Measurements from ENCODE around the gene AMBP.

AMBP gene

DNA sequence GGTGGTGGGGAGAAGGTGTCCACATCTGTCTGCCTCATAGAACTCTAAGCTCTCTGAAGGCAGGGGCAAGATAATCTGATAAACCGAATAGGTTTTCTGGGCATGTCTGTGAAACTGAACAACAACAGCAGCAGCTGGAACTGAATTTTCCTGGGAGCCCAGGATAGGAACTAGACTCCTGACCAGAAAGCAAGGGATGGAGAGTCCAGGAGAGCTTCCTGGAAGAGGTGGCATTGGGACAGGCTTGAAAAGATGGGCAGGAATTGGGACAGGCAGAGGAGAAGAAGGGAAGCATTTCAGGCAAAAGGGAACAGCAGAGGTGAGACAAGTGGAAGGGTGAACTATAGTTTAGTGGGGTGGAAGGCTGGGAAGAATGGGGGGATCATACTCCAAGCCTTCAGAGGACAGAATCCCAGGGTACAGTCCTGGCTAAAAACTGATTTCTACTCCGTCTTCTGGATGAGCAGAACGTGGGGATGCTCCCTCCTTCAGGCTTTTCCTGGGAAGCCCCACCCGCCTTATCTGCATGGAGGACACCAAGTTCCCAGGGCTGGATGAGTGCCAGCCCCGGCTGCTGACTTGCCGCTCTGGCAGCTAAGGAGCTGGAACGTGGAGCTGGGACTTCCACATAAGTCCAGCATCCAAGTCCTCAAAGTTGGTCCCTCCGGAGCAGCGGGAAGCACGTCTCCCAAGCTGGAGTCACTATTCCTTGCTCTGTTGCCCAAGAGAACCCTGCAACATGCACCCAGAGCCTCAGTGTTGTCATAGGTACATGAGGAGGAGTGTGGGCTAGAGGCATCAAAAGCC lies 34.9 kb upstream of the AMBP start:
- DNase-seq = peak; percentile 62

DNA sequence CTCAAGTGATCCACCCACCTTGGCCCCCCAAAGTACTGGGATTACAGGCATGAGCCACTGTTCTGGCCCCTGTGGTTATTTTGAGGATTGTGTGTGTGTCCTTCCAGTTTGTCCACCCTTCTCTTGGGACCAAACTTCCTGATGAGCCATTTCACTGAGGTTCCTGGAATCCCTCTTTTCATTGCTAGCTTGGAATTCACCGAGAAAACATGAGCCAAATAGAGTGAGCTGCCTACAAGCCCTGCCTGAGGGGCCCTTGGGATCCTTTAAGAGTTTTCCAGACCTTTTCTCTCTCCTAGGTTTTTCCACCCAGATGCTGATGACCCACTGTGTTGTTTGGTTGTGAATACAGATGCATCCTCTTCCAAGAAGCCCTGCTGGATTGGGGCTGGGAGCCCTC lies 34.2 kb upstream of the AMBP start:
- peak; percentile 10 for DNase-seq

DNA sequence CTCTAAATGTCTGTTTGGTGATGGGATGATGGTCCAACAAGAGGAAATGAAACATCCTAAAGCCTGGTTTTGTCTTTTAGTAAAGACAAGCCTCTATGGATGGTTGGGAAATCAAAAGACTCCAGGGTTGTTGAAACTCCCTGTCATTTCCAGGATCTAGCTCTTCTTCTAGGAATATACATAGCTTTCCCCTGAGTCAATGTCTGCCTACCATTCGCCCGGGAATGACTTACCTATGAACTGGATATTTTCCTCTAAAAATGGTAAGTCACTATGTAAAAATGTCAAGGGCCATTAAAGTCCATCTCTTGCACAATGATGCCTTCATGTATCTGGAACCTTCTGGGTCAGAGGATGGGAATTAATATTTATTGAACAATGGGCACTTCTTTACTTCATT lies 32.1 kb upstream of the AMBP start:
- no peak for DNase-seq

DNA sequence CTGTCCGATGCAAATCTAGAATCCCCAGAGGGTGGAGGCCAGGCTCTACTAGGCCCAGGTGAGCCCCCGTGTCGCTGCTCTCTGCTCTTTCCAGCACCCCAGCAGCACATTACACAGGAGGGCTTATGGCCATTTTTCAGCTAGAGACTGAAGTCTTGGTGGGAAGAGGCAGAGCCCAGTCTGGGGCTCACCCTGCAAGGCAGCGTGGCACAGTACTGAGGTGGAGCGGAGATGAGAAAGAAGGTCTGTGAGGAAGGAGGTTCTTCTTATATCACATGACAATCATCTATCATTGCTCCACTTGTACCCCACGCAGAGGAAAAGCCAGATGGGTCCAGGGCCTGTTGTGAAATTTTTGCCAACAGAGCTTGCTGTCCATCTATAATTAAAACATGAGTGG lies 31.0 kb upstream of the AMBP start:
- DNase-seq = no peak

DNA sequence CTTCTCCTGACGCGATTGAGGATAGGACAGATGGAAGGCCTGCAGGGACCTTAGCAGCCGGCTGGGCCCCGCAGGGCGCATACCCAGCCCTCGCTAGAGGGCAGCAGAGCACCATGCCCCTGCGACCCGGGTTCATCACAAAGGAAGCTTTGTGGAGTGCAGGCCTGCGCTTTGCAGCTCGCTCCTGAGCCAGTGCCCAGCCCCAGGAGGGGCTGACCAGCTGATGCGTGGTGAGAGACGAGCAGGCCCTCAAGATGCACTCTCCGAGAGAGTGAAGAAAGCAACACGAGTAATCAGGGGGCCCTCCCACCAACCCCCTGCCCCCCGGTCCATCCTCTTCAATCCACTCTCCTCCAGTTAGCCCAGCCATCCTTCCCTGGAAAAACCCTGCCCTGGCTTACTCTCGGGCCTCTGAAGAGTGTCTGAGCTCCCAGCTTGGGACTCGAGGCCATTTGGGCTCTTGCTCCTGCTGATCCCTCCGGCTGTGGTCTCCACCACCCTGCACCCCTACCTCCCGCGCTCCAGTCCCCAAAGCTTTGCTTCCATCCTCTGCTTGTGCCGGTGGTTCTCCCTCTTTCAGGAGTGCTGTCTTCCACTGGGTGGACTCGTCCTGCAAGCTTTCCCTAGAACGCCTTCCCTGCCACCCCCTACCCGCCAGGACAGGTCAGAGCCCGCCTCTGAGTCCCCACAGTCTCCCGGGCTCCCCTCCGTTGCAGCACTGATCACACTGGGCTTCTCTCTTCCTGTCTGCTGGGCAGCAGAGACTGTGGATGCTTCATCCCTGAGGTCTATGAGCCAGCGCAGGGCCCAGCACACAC lies 30.1 kb upstream of the AMBP start:
- peak; percentile 87 for DNase-seq

DNA sequence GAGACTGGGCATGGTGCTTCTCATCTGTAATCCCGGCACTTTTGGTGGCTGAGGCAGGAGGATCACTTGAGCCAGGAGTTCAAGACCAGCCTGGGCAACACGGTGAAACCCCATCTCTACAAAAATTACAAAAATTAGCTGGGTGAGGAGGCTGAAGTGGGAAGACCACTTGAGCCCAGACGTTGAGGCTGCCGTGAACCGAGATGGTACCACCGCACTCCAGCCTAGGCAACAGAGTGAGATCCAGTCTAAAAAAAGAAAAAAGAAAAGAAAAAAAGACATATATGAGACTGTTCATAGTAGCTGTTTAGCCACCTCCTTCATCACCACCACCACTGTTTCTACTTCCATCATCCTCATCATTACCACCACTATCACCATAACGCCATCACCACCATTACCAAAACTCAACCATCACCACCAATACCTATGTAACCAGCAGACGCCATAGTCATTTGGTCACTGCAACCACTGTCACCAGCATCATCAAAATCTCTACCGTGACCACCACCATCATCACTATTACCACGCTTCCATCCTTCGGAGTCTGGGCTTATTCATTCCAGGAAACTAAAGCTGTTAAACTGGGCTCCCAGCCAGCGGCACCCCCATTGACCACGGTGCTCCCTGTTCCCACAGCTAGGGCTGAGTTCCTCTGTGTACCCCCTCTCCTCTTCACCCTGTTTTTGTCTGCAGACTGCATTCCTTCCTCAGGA lies 29.3 kb upstream of the AMBP start:
- DNase-seq = no peak

DNA sequence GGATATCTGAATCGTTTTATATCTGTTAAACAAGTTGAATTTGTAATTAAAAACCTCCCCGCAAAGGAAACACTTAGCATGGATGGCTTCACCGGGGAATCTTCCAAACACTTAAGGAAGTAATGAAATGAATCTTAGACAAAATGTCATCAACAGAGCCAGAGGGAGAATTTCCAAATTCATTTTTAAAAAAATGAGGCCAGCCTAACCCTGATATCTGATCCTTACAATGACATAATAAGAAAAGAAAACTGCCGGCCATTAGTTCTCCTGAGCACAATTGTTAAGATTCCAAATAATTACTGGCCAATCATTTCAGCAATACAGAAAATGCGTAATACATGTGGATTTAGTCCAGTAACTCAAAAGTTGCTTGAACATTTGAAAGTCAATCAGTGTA lies 27.1 kb upstream of the AMBP start:
- DNase-seq = no peak

DNA sequence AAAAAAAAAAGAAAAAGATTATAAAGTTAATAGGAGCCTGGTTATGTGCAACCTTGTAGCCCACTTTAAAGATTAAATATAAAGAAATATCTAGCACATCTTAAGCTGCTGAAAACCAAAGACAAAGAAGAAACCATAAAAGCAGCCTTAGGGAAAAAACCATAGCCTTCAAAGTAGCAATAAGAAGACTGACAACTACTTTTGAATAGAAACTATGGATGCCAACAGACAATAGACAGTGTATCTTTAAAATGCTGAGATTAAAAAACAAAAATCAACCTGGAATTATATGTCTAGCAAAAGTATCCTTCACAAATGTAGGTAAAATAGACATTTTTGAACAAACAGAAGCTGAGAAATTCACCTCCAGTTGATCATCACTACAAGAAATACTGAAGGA lies 24.4 kb upstream of the AMBP start:
- no peak for DNase-seq

DNA sequence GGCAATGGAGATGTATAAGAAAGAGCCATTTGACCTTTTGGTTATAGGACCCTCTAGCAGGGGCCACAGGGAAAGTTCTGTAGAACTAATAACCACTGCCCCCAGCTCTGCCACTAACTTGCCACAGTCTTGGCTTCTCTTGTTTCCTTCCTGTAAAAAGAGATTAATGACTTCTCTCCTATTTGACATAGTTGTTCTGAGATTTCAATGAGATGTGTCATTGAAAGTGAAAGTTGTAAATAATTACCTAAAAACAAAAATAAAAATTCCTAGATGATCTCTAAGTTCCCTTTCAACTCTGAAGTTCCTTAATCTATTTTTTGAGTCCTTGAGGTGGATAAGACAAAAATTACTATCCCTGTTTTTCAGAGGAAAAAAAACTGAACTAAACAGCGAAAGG lies 22.4 kb upstream of the AMBP start:
- no peak for DNase-seq

DNA sequence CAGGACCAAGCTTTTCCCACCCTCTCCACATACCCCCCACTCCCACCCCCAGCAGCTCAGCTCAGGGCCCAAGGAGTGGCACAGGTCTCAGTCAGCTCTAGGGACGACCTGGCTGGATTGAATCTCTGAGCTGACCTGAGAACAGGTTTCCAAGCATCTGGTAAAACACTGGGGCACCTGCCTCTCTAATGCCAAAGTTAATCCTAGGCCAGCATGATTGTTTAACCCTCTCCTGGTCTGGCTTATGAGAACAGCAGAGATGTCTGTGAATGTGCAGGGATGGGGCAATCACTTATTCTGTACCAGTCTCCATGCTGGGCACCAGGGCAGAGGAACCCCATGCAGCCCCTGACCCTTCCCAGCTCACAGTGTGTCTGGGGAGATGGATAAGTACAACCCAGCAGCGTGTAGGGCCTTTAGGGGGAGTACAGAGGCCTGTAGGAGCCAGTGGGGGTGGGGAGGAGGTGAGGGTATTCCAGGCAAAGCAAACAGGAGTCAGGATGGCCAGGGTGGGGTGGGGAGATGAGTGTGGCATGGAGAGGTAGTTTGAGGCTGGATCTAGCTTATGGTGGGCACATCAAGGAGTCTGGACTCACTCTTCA lies 21.7 kb upstream of the AMBP start:
- DNase-seq = no peak

DNA sequence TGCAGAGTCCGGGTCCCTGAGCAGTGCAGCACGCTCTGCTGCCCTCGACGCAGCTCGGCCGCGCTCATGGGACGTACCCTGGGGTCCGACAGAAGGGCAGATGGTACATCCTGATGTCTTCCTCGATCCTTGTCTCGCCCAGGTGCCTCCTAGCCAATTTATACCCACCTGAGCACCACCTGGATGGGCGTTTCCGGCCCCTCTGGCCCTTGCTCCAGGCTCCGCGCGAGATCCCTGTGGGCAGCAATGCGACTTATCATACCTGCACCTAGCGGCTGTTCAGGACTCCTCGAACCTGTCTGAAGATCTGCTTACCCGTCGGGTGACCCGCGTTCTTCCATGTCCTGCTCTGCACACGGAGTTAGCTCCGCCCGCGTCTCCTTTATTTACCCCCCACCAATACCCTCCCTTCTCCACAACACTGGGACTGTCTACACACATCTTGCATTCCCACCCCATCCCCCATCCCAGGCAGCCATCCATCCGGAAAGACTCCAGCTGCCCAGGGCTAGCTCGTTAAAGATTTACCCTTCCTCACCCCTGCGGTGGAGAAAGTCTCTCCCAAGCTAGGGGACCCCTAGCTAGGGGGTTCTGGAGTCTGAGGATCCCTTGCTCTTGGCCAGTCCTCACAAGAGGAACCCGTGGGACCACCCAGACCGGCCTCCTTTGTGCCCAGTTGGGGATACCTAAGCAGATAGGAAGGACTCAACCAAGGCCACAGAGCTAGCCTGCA lies 21.0 kb upstream of the AMBP start, which contains the start of gene KIF12:
KIF12 (minus strand) TSS at position 357 of the 733 bp plus-strand sequence; CDS start at position 341, 16 bp downstream.
- peak; percentile 44 for DNase-seq

DNA sequence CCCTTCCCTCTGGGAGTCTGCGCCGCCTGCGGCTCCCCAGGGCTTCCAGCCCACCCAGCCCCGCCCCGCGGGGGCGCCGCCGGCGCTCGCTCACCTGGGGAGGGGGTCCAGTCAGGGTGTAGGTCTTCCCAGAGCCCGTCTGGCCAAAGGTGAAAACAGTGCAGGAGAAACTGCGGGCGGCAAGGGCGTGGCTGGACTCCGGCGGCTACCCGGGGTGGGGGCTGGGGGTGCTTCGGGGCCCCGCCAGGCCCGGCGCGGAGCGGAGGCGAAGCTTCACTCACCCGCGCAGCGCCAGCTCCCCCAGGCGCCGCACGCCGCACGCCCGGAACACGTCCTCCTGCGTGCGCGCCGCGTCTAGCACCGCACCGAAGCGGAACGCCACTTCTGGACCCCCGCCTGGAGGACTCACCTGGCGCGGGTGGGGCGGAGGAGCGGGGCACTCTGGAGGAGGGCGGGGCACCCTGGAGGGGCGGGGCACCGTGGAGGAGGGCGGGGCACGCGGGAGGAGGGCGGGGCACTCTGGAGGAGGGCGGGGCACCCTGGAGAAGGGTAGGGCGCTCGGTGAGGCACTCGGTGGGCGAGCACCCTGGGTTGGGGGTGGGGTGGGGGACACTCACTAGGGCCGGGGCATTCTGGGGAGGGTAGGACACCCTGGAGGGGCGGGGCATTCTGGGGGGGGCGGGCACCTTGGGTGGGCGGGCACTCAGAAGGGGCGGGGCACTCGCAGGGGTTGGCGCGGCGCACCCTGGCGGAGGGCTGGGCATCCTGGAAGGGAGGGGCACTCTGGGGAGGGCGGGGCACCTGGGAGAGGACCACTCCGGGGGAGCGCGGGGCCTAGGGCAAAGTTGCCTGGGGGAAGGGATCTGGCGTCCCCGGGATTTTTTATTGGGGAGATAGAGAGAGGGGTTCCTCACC lies 20.2 kb upstream of the AMBP start:
- peak; percentile 53 for DNase-seq

DNA sequence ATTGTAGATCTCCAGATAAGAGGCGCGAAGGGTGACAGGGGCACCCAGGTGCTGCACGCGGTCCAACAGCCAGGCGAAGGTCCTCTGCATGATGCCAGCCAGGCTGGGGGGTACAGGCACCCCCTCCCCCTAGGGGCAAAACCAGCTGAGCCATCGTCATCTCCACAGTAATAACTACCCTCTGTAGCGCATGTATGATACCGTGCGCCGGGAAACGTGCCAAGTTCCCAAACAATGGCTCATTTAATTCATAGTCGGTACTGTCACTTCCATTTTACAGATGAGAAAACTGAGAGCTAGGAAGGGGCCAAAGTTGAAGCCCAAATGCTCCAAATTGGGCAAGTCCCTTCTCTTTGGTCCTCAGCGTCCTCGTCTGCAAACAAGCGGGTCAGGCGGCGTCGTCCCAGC lies 19.5 kb upstream of the AMBP start:
- peak; percentile 49 for DNase-seq

DNA sequence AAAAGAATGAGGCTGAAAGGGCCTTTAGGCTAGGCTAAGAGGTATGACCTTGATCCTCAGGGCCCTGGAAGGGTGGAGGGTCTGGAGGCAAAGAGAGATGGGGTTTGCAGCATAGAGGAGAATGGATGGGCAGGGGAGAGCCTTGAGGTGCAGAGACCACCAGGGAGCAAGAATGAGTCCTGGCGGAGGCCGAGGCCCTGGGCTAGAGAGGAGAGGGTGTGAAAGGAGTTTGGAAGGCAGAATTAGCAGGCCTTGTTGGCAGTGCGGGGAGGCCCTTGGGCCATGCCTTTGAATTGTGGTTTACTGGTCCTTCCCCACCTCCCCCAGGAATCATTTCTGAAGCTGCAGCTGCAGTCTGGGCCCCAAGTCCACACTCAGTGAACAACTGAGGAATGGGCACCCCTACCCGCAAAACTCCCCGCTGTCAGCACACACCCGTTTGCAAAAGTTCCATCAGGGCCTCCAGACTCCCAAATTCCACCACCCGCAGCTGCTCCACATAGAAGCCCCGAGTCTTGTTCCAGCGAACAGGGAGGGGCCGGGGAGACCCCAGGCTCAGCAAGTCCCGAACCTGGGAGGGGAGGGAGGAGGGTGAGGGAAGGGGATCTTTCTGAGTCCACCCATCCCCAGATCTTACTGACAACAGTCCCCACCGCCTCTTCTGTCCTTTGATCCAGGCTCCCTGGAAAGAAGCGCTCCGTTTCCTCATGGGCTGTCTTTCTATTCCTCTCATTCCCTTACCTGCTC lies 18.9 kb upstream of the AMBP start:
- DNase-seq = peak; percentile 16

DNA sequence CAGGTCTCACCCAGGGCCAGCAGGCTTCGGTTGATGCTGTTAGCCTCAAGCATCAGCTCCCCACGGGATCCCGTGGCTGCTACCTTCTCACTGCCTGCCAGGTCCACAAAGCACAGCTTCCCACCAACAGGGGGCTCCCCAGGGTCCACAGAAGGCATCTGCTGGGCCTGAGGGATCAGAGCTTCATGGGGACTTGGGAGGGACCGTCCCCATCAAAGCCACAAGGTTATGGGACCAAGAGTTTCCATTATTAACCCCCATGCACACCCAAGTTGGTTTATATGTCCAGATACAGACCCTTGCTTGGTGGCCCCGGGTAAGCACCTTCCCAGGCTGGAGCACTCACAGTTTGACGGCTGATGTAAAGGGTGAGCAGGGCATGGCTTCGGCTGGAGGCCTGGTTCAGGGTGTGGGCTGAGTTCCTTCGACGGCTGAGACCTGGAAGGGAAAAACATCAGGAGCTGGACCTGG lies 18.0 kb upstream of the AMBP start:
- peak; percentile 13 for DNase-seq

DNA sequence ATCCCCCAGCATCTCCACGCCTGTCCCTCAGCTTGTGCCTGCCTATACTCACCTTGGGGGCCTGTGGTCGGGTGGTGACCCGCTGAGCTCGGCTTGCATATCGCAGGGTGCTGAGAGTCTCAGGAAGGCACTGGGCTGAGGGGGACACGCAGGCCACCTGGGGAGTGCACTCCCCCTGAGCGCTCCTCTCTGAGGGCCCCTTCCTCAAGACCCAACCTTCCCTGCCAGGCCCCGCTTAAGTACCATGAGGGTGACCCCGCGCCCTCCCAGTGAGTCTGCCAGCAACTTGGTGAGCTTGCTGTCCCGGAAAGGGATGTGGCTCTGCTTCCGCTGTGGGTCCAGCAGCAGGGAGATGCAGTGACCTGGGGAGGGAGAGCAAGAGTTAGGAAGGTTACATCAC lies 16.9 kb upstream of the AMBP start:
- peak; percentile 16 for DNase-seq

DNA sequence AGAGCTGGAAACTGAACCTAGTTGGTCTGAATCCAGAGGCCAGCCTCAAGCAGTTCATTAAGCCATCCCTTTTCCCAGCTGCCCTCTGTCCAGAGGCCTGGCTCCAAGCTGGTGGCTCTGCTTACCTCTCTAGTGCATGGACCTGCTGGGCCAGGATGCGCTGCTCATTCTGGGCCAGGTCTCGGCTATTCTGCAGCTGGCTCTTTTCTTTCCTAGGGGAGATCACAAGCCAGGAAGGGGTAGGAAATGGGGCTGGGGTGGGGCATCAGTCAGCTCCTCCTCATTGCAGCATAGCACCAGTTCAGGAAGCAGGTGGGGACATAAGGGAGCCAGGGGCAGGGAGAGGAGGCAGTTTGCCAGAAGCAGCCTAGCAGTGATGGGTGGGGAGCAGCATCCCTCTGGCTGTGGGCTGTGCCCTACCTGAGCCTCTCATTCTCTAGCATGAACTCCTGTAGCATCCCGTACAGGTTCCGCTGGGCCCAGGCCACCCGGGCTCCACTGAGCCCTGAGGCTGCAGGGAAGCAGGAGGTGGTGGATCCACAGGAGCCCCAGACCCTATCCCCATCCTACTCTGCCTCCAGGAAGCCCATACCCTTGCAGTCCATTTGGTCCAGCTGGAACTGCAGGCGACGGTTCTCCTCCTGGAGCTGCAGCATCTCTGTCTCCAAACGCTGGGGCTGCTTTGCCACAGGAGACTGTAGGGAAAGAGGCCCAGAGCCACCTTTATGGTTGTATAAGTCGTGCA lies 15.8 kb upstream of the AMBP start:
- peak; percentile 13 for DNase-seq

DNA sequence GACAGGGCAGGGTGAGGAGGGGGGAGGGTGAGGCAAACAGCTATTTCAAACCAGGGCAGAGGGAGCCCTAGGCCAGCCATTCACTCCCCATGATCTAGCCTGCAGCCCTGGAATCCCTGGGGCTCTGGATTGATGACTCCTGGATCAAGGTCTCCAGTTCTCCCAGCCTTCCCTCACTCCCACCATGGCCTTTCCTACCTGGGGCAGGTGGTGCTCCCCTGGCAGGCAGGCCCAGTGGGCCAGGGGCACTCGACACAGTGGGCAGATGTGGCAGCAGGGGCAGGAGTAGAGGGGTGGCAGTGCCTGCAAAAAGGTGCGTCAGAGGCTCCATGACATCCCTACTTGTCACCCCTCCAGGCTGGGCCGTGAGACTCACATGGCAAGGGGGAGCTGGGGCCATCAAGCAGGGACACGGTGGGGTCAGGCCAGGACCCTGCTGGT lies 15.0 kb upstream of the AMBP start:
- DNase-seq = peak; percentile 12

DNA sequence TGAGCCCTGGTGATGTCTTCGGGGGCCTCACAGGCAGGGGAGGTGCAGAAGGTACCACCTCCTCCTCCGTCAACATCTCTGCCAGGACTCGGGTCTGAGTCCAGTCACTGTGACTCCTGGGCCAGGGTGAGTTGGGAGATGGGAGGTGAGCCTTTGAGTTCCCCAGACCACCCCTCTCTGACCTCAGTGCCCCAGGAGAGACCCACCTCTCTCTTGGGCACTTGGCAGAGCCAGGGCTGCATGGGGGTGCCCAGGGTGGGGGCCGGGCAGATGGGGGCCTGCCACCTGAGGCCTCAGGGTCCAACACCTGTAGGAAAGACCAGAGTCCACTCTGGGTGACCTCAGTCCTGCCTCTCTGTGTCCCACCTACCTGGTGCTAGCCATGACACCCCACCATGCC lies 14.2 kb upstream of the AMBP start:
- DNase-seq = no peak
